ENCODE results near the gene TUT7. TPM values are rescaled to one million over a fixed set of nuclear protein-coding genes. Genes with fewer than 3 reads are reported as not detected.
A peak's percentile ranks its signal among the peaks of the same experiment; 100 is the strongest.
"Not testable (repeated sequence)": the region's sequence is repeated elsewhere in the genome, so short reads cannot be mapped to it uniquely, and the experiment has no call there.

The TUT7 gene
- total RNA-seq, 8 experiments from 2014 or later = 14.3 to 33.6 (median 21.7) TPM

DNA sequence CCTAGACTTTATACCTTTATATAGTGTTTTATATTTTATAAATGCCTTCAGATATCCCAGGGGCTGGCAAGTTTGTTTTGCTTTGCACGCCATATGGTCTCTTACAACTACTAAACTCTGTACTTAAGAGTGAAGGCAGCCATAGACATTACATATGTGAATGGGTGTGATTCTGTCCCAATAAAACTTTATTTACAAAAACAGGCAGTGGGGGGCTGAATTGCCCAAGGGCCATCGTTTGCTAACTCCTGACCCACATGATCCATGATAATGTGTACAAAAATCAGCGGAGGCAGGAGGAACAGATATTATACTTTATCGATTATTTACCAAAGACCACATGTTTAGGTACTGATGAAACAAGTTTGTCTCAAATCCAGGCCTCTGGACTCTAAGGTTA lies 36.0 kb downstream of the TUT7 start:
- Histone ChIP-seq H3K4me3 (no peak overlapping the region), H3K4me1 (replicated peaks in 1 of 2) (no peaks in the 10 kb centered on the region), H3K27ac (no peak overlapping the region)
- in situ Hi-C loops (cut with MboI; ENCODE audit: low pct_unique_long_range_greater_than_20kb in 2 of 9, low sequenced_read_pairs in 9 of 9, unreplicated experiment in 9 of 9) = no loop called here
- ATAC-seq (replicated peaks in 6 of 8) = no peak
- WGBS, 10 experiments = 75 to 100% (median 91%) methylated on average over 1 to 4 of the region's 4 CpGs; no CpG with 5 or more reads in 1 of the 10 experiments

DNA sequence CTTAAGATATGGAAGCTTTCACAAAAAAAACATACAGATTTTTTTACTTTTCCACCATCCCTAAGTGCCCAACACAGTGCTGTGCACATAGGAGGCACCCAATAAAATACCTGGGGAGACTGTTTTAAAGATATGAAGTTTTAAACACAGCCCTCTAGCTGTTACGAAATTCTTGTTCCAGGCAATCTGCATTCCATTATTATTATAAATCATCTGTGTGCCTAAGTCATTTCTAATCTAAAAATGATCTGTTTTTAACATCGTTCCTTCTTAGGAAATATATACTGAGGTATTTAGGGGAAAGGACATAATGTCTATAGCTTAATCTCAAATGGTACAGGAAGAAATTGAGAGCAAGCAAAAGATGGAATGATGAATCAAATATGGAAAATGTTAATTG lies 39.1 kb downstream of the TUT7 start:
- Histone ChIP-seq H3K4me3 (no peak overlapping the region), H3K27ac (no peak overlapping the region), H3K4me1 (replicated peaks in 1 of 2) (no peaks in the 10 kb centered on the region)
- 33 to 100% (median 86%) methylated on average over 1 to 2 of the region's 2 CpGs; no CpG with 5 or more reads in 1 of the 10 experiments for WGBS, 10 experiments
- no peak for ATAC-seq (replicated peaks in 6 of 8)
- in situ Hi-C loops (cut with MboI; ENCODE audit: low pct_unique_long_range_greater_than_20kb in 2 of 9, low sequenced_read_pairs in 9 of 9, unreplicated experiment in 9 of 9) = no loop called here

DNA sequence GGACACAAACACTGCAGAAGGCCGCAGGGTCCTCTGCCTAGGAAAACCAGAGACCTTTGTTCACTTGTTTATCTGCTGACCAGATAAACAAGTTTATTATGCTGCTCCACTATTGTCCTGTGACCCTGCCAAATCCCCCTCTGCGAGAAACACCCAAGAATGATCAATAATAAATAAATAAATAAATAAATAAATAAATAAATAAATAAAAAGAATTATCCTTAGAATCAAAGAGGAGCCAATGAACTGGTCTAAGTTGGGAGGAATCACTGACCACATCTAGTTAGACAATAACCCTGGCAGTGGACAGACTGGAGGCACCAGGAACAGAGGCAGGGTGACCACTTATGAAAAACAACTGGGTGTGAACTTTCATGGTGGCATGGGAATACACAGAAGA lies 41.3 kb downstream of the TUT7 start:
- in situ Hi-C loops (cut with MboI; ENCODE audit: low pct_unique_long_range_greater_than_20kb in 2 of 9, low sequenced_read_pairs in 9 of 9, unreplicated experiment in 9 of 9); ATAC-seq (replicated peaks in 6 of 8); H3K27ac ChIP-seq; H3K4me3 ChIP-seq; H3K4me1 ChIP-seq (replicated peaks in 1 of 2): not testable (repeated sequence)
- 80 to 100% (median 100%) methylated on average over 1 of the region's 2 CpGs; no CpG with 5 or more reads in 7 of the 10 experiments for WGBS, 10 experiments

DNA sequence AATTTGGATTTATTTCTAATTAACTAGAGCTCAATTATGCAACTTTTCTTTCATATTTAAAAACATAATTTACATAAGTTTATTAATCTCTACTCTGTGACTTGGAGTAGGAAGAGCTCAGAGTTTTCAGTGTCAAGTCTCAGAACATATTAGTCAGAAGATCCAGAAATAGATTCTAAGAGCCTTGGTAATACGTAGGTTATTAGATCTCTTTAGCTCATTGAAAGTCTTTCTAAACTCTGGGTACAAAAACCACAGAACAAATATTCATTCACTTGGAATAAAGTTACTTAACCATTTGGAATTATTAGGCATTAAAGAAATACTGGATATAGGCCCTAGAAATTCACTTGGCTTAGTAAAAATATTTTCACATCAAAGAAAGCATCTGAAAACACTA lies 45.5 kb downstream of the TUT7 start:
- no peaks in the 10 kb centered on the region for H3K4me1 ChIP-seq (replicated peaks in 1 of 2)
- no peak overlapping the region for H3K4me3 ChIP-seq
- ATAC-seq (replicated peaks in 6 of 8) = no peak
- no peak overlapping the region for H3K27ac ChIP-seq
- in situ Hi-C loops (cut with MboI; ENCODE audit: low pct_unique_long_range_greater_than_20kb in 2 of 9, low sequenced_read_pairs in 9 of 9, unreplicated experiment in 9 of 9) = no loop called here
- 50 to 100% (median 100%) methylated on average over 1 of the region's 1 CpG; no CpG with 5 or more reads in 2 of the 10 experiments for WGBS, 10 experiments

DNA sequence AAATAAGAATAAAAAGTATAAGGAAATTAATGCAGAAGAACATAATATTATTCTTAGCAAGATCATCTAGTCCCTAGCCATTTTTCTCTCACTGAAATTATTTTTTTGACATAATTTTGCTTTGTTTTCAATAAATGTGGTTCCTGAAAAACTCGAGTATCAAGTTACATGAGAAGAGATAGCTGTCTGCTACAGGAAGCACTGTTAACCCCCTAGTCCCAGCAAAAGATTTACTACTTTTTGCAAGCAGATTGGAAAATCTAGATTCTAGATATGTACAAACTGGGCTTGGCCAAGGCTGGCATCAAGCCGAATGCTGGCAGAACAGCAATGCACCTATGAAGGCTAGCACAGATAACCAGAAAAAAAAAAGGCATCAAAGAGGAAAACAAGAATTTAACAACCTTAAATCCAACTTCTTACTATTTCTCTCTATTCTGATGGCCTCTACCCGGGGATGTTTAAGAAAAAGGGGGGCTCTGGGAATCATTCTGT lies 49.9 kb downstream of the TUT7 start:
- H3K27ac ChIP-seq = no peak overlapping the region
- no peak for ATAC-seq (replicated peaks in 6 of 8)
- in situ Hi-C loops (cut with MboI; ENCODE audit: low pct_unique_long_range_greater_than_20kb in 2 of 9, low sequenced_read_pairs in 9 of 9, unreplicated experiment in 9 of 9) = no loop called here
- no peaks in the 10 kb centered on the region for H3K4me1 ChIP-seq (replicated peaks in 1 of 2)
- H3K4me3 ChIP-seq = no peak overlapping the region
- WGBS, 10 experiments = 40 to 100% (median 64%) methylated on average over 1 to 3 of the region's 3 CpGs

DNA sequence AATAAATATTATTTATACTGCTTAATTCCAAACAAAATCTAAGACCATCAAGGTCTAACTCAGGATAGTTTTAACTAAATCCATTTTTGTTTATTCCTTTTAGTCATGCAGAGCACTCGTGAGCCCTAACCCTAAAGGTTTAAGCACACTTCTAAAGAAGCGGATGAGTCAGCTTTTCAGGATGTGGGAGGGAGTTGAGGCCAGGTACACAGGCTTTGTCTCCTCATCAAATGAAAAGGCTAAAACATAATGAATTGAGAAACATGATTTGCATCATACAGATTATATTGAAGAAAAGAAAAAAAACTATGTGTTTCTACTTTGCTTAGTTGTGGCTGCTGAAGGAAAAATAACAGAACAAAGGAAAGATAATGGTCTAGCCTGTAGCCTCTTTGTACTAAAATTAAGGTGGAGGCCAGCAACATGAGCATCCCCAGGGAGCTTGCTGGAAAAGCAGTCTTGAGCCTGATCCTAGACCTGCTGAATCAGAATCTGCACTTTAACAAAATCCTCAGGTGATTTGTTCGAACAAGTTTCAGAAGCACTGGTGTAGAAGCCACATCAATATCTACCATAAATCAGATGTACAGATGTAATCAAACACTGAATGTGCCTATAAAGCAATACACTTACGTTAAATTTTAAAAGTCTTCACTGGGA lies 50.8 kb downstream of the TUT7 start:
- ATAC-seq (replicated peaks in 6 of 8) = no peak
- WGBS, 10 experiments = 80 to 100% (median 89%) methylated on average over 2 to 4 of the region's 4 CpGs
- Histone ChIP-seq H3K4me3 (no peak overlapping the region), H3K27ac (no peak overlapping the region), H3K4me1 (replicated peaks in 1 of 2) (no peaks in the 10 kb centered on the region)
- in situ Hi-C loops (cut with MboI; ENCODE audit: low pct_unique_long_range_greater_than_20kb in 2 of 9, low sequenced_read_pairs in 9 of 9, unreplicated experiment in 9 of 9) = no loop called here

DNA sequence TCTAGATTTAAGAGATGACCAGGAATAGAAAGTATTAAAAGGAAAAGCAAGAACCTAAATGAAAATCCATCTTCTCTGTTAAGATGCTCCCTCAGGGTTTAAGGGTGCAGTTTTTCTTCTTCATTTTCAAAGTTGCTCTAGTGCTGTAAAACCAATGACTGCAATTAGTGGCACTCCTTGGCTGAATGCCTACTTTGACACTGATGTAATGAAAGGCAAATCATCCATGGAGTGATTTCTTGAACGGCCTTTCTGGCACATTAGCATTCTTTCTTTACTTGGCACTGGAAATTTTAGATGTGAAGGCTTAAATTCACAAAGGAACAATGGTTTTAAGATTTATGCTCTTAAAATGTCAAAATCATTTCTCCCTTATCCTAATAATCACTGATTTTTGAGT lies 52.5 kb downstream of the TUT7 start:
- in situ Hi-C loops (cut with MboI; ENCODE audit: low pct_unique_long_range_greater_than_20kb in 2 of 9, low sequenced_read_pairs in 9 of 9, unreplicated experiment in 9 of 9) = no loop called here
- Histone ChIP-seq H3K4me1 (replicated peaks in 1 of 2) (no peaks in the 10 kb centered on the region), H3K27ac (no peak overlapping the region), H3K4me3 (no peak overlapping the region)
- 0 to 86% (median 64%) methylated on average over 1 of the region's 1 CpG; no CpG with 5 or more reads in 1 of the 10 experiments for WGBS, 10 experiments
- no peak for ATAC-seq (replicated peaks in 6 of 8)

DNA sequence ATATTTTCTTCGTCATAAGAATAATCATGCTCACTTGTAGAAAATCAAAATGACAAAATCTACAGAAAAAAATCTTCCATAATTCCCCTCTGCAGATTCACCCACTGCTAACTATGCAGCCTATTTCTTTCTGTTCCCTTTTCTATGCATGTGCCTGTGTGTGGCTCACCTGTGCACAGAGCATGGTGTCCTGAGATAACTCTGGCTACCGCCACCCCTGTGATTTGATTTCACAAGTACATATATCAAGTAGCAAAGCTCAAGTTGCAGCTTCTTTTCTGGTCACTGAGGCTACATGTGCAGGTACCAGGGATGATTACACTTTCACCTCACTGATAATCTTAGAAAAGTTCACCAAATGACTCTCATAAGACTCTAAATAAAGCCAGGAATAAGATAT lies 53.5 kb downstream of the TUT7 start:
- Histone ChIP-seq H3K4me3 (no peak overlapping the region), H3K4me1 (replicated peaks in 1 of 2) (no peaks in the 10 kb centered on the region), H3K27ac (no peak overlapping the region)
- ATAC-seq (replicated peaks in 6 of 8) = no peak
- in situ Hi-C loops (cut with MboI; ENCODE audit: low pct_unique_long_range_greater_than_20kb in 2 of 9, low sequenced_read_pairs in 9 of 9, unreplicated experiment in 9 of 9) = no loop called here
- WGBS, 10 experiments = 67 to 100% (median 98%) methylated on average over 1 to 2 of the region's 2 CpGs

DNA sequence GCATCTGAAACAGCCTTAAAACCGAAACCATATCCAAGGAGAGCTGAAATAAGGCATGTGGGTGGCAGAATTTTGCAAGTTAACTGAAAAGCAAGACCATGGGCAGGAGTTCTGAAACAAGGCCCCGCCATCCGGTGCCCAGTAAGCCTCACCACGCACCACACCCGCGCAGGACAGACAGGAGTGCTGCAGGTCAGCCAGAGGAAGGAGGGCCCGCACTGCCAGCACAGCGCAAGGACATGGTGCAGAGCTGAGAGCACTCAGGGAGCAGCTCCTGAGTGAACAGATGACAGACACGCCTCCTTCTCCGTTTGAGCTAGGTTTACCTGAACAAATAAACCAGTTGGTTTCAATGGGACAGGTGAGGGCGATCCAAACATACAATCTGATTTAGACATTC lies 55.3 kb downstream of the TUT7 start:
- in situ Hi-C loops (cut with MboI; ENCODE audit: low pct_unique_long_range_greater_than_20kb in 2 of 9, low sequenced_read_pairs in 9 of 9, unreplicated experiment in 9 of 9) = no loop called here
- no peaks in the 10 kb centered on the region for H3K4me1 ChIP-seq (replicated peaks in 1 of 2)
- WGBS, 10 experiments = 51 to 100% (median 94%) methylated on average over 1 to 9 of the region's 11 CpGs
- no peak for ATAC-seq (replicated peaks in 6 of 8)
- H3K27ac ChIP-seq = no peak overlapping the region
- no peak overlapping the region for H3K4me3 ChIP-seq

DNA sequence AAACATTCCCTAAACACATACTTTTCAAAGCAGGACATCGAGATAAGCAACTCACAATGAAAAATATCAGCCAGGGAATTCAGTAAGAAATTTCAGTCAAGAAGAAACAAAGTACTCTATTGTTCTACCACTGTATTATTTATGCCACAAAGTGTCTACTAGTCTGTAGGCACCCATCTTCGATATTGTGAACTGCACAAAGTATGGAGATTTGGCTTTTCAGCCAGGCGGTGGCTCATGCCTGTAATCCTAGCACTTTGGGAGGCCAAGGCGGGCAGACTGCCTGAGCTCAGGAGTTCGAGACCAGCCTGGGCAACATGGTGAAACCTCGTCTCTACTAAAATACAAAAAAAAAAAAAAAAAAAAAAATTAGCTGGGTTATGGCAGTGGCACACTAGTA lies 63.9 kb downstream of the TUT7 start:
- H3K27ac ChIP-seq; in situ Hi-C loops (cut with MboI; ENCODE audit: low pct_unique_long_range_greater_than_20kb in 2 of 9, low sequenced_read_pairs in 9 of 9, unreplicated experiment in 9 of 9); H3K4me3 ChIP-seq; ATAC-seq (replicated peaks in 6 of 8): not testable (repeated sequence)
- whole genome bisulfite sequencing, 10 experiments = 87 to 100% (median 95%) methylated on average over 2 to 5 of the region's 6 CpGs; no CpG with 5 or more reads in 2 of the 10 experiments
- peaks cover 7 to 28% of the 10 kb centered on the region in 2 donors for H3K4me1 ChIP-seq (replicated peaks in 1 of 2)

DNA sequence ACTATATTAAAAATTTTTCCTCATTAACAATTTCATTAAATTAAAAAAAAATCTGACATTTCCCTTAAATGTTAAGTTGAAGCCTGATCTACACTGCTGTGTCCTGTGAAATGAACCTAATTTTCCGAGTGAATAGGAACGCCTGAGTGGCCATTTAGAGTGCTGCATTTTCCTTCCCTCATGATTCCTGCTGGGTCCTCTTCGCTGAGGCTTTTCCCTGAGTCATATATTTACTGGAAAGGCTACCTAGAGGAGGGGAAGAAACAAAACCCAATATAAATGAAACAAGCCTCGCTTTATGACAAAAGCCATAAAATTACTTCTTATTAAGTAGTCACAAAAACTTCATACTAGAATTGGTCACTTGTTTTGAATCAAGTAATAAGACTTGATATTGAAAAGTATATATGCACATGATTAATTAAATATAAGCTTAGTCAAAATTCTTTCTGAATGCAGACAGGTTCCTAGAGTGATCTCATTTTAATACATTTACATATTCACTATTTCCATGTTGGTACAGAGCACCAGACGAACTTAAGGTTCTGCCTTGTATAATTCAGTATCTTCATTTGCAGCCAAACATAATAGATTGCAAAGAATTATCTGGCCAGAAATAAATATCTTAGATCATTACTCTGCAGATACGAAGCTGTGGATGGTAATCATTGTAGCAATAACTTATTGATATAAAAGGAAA lies 65.6 kb downstream of the TUT7 start:
- ATAC-seq (replicated peaks in 6 of 8) = peak in 7 of 8 experiments; percentile 33 to 68 (median 47)
- Histone ChIP-seq H3K27ac (no peak overlapping the region), H3K4me1 (replicated peaks in 1 of 2) (peaks cover 7 to 28% of the 10 kb centered on the region in 2 donors), H3K4me3 (no peak overlapping the region)
- 33 to 100% (median 64%) methylated on average over 1 to 6 of the region's 6 CpGs for WGBS, 10 experiments
- in situ Hi-C loops (cut with MboI; ENCODE audit: low pct_unique_long_range_greater_than_20kb in 2 of 9, low sequenced_read_pairs in 9 of 9, unreplicated experiment in 9 of 9) = no loop called here

DNA sequence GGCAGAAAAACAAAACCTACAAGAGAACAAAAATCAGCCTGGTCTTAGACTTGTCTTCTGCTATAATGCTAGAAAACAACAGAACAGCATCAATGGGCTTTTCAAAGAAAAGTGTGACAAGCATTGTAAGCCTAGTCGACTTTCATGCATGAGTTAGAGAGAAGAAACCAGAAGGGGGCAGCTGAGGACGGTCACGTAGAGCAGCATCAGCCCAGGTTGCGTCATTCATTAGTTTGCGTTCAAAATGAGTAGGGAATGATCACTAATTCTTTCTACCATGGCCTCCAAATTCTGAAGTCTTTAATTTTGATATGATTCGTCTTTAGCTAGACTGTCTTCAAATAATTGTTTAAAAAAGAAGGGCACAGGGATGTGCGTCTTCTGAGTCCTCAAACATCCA lies 67.2 kb downstream of the TUT7 start:
- peaks cover 13 to 33% of the 10 kb centered on the region in 2 donors for H3K4me1 ChIP-seq (replicated peaks in 1 of 2)
- peak overlapping the region in 1 of 5 donors; percentile 14 for H3K4me3 ChIP-seq
- ATAC-seq (replicated peaks in 6 of 8) = peak in 2 of 8 experiments; percentile 5 to 6
- in situ Hi-C loops (cut with MboI; ENCODE audit: low pct_unique_long_range_greater_than_20kb in 2 of 9, low sequenced_read_pairs in 9 of 9, unreplicated experiment in 9 of 9) = no loop called here
- 0 to 70% (median 16%) methylated on average over 1 to 5 of the region's 7 CpGs; no CpG with 5 or more reads in 2 of the 10 experiments for WGBS, 10 experiments
- H3K27ac ChIP-seq = peak overlapping the region; percentile 52 to 73

DNA sequence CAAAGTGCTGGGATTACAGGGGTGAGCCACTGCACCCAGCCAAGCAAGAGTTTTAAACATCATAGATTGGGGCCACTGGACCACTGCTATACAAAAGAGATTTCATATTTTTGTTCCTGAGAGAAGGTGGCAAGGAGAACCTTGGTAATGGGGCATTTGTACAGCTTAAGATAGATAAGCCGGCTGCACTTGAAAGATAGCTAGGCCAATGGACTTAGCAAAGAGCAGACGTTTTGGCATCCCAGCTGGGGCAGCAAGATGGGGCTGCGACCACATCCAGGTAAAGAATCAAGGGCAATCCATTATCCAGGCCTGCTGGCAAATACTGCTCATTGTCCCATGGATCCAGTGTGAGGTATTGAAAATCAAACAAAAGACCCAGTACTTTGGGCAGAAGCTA lies 67.9 kb downstream of the TUT7 start:
- WGBS, 10 experiments = 0 to 68% (median 27%) methylated on average over 1 to 3 of the region's 3 CpGs; no CpG with 5 or more reads in 2 of the 10 experiments
- ATAC-seq (replicated peaks in 6 of 8) = no peak
- in situ Hi-C loops (cut with MboI; ENCODE audit: low pct_unique_long_range_greater_than_20kb in 2 of 9, low sequenced_read_pairs in 9 of 9, unreplicated experiment in 9 of 9) = no loop called here
- H3K27ac ChIP-seq = peak overlapping the region in 1 of 2 donors; percentile 73
- peaks cover 13 to 33% of the 10 kb centered on the region in 2 donors for H3K4me1 ChIP-seq (replicated peaks in 1 of 2)
- H3K4me3 ChIP-seq = no peak overlapping the region

All from motor neuron (in vitro differentiated cells).